Keratinocyte (primary cell): ENCODE results near the gene CGB2. TPM values are rescaled to one million over a fixed set of nuclear protein-coding genes. Genes with fewer than 3 reads are reported as not detected.
"Not testable (repeated sequence)": the region's sequence is repeated elsewhere in the genome, so short reads cannot be mapped to it uniquely, and the experiment has no call there.

Source experiments
- DNase-seq: peaks from one replicate; pipeline ENCODE4 v3.0.0-alpha.2; 2011; ENCODE audit warnings: low read depth, missing footprints, low spot score
- FAIRE-seq: peaks from 2 replicates; lab custom pipeline; 2011; peaks lifted over from hg19 to GRCh38; lab: Jason Lieb, UNC
- H2AFZ ChIP-seq: 2 replicates; pipeline ENCODE4 v1.6.0; 2012; ENCODE audit warnings: low read length, control low read depth, inconsistent platforms; ENCODE audit not compliant: control insufficient read depth
- H3K27ac ChIP-seq: 2 replicates; pipeline ENCODE4 v1.5.1; 2011; ENCODE audit warnings: low read length; ENCODE audit not compliant: control insufficient read depth, insufficient read depth
- H3K27me3 ChIP-seq: 3 replicates; pipeline ENCODE4 v1.6.0; 2011; ENCODE audit warnings: low read length; ENCODE audit not compliant: control insufficient read depth, insufficient read depth; ENCODE audit errors: extremely low read depth
- H3K36me3 ChIP-seq, 2 experiments: 2 replicates in 1 of 2; 3 replicates in 1 of 2; pipeline ENCODE4 v1.5.1; 2011; ENCODE audit warnings: low read length in 2 of 2, mild to moderate bottlenecking in 1 of 2; ENCODE audit not compliant: control insufficient read depth in 2 of 2, insufficient read depth in 2 of 2; ENCODE audit errors: extremely low read depth in 1 of 2
- H3K4me1 ChIP-seq: 3 replicates; pipeline ENCODE4 v1.5.1; 2011; ENCODE audit warnings: low read length; ENCODE audit not compliant: control insufficient read depth, insufficient read depth; ENCODE audit errors: extremely low read depth
- H3K4me2 ChIP-seq: 3 replicates; pipeline ENCODE4 v1.6.0; 2011; ENCODE audit warnings: low read depth, low read length; ENCODE audit not compliant: control insufficient read depth, insufficient read depth; ENCODE audit errors: extremely low read depth
- H3K4me3 ChIP-seq, 3 experiments: fragments of 200-600 bp in 1 of 3; sonication (generic) in 1 of 3; 2 replicates in 2 of 3; 3 replicates in 1 of 3; pipeline ENCODE4 v1.5.1; 2011 to 2016; ENCODE audit warnings: low read length in 3 of 3, mild to moderate bottlenecking in 3 of 3, control low read depth in 2 of 3, inconsistent platforms in 1 of 3, low read depth in 1 of 3, mixed read lengths in 1 of 3, mixed run types in 1 of 3, moderate library complexity in 1 of 3; ENCODE audit not compliant: control insufficient read depth in 2 of 3, insufficient read depth in 2 of 3; ENCODE audit errors: extremely low read depth in 1 of 3
- H3K79me2 ChIP-seq: 2 replicates; pipeline ENCODE4 v1.6.0; 2012; ENCODE audit warnings: low read length; ENCODE audit not compliant: control insufficient read depth, insufficient read depth
- H3K9ac ChIP-seq: 3 replicates; pipeline ENCODE4 v1.6.0; 2011; ENCODE audit warnings: low read length; ENCODE audit not compliant: control insufficient read depth, insufficient read depth; ENCODE audit errors: extremely low read depth
- H3K9me1 ChIP-seq: 3 replicates; pipeline ENCODE4 v1.6.0; 2011; ENCODE audit warnings: low read length; ENCODE audit not compliant: control insufficient read depth, insufficient read depth; ENCODE audit errors: extremely low read depth
- H3K9me3 ChIP-seq: 2 replicates; pipeline ENCODE4 v1.5.1; 2012; ENCODE audit warnings: low read depth, low read length; ENCODE audit not compliant: control insufficient read depth
- H4K20me1 ChIP-seq: 3 replicates; pipeline ENCODE4 v1.6.0; 2011; ENCODE audit warnings: low read length; ENCODE audit not compliant: control insufficient read depth, insufficient read depth; ENCODE audit errors: extremely low read depth
- CTCF ChIP-seq, 3 experiments: IDR thresholded peaks in 1 of 3; conservative IDR thresholded peaks in 1 of 3; optimal IDR thresholded peaks in 1 of 3; 2 replicates in 2 of 3; 3 replicates in 1 of 3; pipeline versions ENCODE3 to v1.5.1; 2011; ENCODE audit warnings: low read length in 3 of 3, mild to moderate bottlenecking in 3 of 3, moderate library complexity in 2 of 3, control low read depth in 1 of 3, inconsistent platforms in 1 of 3; ENCODE audit not compliant: insufficient read depth in 2 of 3; ENCODE audit errors: extremely low read depth in 1 of 3
- EZH2 ChIP-seq: IDR thresholded peaks from one replicate; pipeline ENCODE4 v1.6.1; 2012; ENCODE audit warnings: inconsistent platforms, mild to moderate bottlenecking, low read length, moderate library complexity
- dilution Hi-C: fragments of 300-500 bp; cut with MboI; formaldehyde crosslinking; loops from one replicate; pipeline ENCODE4 v1.7.0; 2020; ENCODE audit warnings: low sequenced_read_pairs; ENCODE audit not compliant: extremely low pct_ligation_motif_present
- polyA plus RNA-seq, 5 experiments: library from polyadenylated mRNA; depleted of rRNA in 3 of 5; stranded (reverse) in 3 of 5; stranded (forward) in 1 of 5; unstranded in 1 of 5; fragments of >200 nt; gene quantifications; 1 replicate in 1 of 5; 2 replicates in 3 of 5; 3 replicates in 1 of 5; pipeline versions ENCODE4 v1.2.1 to v1.2.3, GENCODE V29; 2011 to 2012; ENCODE audit warnings: missing spikeins in 2 of 5, low read depth in 1 of 5, low replicate concordance in 1 of 5

Gene CGB2
- polyA plus RNA-seq, 1 donor (not counting 4 experiments of a cell fraction or from before 2014, with no cell fraction given): not detected

GRCh38 chr19:49073514-49074378 is 42.1 kb downstream of the CGB2 start:
- DNase-seq: no peak
- Histone ChIP-seq H3K9me1 (no peaks in the 10 kb centered on the region), H3K4me3 (peak overlapping the region in 2 of 3 experiments; percentile 5 to 7), H3K36me3 (no peaks in the 10 kb centered on the region), H4K20me1 (no peaks in the 10 kb centered on the region), H3K27me3 (peaks cover 42% of the 10 kb centered on the region), H3K9me3 (no peaks in the 10 kb centered on the region), H3K79me2 (no peaks in the 10 kb centered on the region), H3K4me2 (peak overlapping the region; percentile 51), H3K4me1 (peaks cover 4% of the 10 kb centered on the region), H3K9ac (no peak overlapping the region), H3K27ac (no peak overlapping the region), H2AFZ (no peak overlapping the region)
- peak; percentile 15 for TF ChIP-seq EZH2
- TF ChIP-seq CTCF (optimal IDR thresholded peaks at IDR 0.05 in 1 of 3, IDR thresholded peaks at IDR 0.05 in 1 of 3, conservative IDR thresholded peaks at IDR 0.05 in 1 of 3; ENCODE audit: extremely low read depth in 1 of 3, insufficient read depth in 2 of 3, low read length in 3 of 3): peak; percentile 58 to 67 (median 65)
- FAIRE-seq: peak; percentile 71
- dilution Hi-C loops: no loop called here

GRCh38 chr19:49074869-49075268 is 43.2 kb downstream of the CGB2 start:
- H3K4me1 ChIP-seq, H3K4me3 ChIP-seq, H3K79me2 ChIP-seq, H3K9me1 ChIP-seq, DNase-seq, H3K27ac ChIP-seq, H3K9ac ChIP-seq, H3K4me2 ChIP-seq, H3K9me3 ChIP-seq, H3K36me3 ChIP-seq, dilution Hi-C loops, H2AFZ ChIP-seq, H4K20me1 ChIP-seq, FAIRE-seq: not testable (repeated sequence)
- peak in 2 of 3 experiments; percentile 34 to 60 for TF ChIP-seq CTCF (optimal IDR thresholded peaks at IDR 0.05 in 1 of 3, IDR thresholded peaks at IDR 0.05 in 1 of 3, conservative IDR thresholded peaks at IDR 0.05 in 1 of 3; ENCODE audit: extremely low read depth in 1 of 3, insufficient read depth in 2 of 3, low read length in 3 of 3)
- H3K27me3 ChIP-seq: peaks cover 37% of the 10 kb centered on the region
